ENCODE data around the gene ADAMTS6.
"Not testable (repeated sequence)": the region's sequence is repeated elsewhere in the genome, so short reads cannot be mapped to it uniquely, and the experiment has no call there.

ADAMTS6 gene

DNA sequence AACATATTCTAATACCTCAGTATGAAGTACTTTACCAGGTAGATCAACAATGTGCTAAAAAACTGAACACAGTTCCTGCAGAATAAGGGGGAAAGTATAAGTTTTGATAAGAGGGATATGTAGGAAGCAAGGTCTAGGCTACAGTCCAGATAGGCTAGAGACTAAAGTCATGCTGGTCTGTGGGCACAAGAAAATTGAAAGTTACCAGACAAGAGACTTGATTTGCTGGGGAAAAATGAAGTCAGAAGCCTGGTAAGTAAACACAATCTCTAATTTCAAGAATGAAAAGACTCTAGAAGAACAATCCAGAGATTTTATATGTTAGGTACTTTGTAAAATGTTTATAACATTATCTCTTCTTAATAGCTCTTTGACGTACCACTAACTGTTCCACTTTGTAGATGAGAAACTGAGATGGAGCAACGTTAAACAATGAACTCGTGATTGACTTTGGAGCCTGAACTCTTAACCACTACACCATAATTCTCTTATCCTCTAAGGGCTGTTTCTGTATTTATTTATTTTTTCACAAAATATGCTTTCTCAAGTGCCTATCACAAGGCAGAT lies 19.5 kb downstream of the ADAMTS6 start:
- no peak for DNase-seq

DNA sequence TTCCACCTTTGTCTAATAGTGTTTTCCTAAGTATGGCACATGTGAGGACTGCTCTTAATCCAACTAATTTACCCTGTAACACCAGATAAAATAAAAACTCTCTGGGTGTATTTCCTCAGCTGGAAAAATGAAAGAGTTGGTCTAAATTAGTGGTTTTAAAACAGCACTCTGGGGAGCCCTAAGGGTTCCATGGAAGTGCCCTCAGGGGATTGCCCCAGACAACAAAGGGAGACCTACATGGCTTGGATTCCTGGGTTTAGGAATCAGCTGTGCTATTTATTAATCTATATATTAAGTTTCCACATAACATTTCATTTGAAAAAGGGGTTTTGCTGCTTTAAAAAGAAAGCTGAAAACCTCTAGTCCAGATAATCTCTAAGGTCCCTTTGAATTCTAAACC lies 20.2 kb downstream of the ADAMTS6 start:
- DNase-seq = no peak

DNA sequence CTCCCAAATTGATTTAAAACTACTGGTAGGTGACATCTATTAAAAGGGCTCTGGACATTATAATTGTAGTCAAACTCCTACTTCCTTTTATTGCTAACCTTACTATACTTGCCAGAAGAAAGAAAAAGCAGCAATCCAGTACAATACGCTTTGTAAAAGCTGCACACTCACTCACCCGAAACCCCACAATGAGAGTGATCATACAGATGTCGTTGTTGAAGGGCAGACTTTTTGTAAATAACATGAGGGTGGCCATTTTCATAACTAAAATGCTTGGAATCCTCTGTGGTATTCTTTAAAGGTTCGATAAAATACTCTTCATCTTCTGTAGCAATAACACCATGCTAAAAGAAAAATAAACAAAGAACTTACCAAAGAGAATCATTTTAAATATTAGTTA lies 21.7 kb downstream of the ADAMTS6 start:
- DNase-seq = no peak

DNA sequence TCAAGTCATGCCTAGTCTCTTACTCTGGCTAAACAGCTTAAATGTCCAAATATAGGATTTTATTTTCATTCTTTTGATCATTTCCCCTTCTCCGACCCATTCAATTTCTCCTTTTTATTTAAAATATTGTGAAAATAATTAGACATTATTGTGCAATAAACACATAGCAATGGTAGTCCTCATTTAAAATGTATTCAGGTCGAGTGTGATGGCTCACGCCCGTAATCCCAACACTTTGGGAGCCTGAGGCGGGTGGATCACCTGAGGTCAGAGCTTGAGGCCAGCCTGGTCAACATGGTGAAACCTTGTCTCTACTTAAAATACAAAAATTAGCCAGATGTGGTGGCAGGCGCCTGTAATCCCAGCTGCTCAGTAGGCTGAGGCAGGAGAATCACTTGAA lies 26.7 kb downstream of the ADAMTS6 start:
- no peak for DNase-seq

DNA sequence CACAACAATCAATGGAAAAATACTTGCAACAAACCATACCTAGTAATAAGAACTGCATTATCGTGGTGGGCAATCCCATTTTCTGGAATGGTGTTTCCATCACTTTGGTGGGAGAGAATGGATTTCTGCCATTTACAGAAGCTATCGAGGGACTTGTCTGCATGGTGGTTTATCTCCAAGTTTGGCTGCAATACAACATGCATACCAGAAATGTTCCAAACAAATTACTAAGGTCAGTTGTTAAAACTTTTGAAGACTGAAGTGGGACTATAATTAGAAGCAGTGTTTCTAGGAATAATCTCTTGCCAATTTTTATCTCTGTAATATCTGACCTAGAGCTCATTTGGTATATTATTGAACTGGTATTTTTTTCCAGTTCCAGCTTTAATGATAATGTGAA lies 30.3 kb downstream of the ADAMTS6 start:
- no peak for DNase-seq

DNA sequence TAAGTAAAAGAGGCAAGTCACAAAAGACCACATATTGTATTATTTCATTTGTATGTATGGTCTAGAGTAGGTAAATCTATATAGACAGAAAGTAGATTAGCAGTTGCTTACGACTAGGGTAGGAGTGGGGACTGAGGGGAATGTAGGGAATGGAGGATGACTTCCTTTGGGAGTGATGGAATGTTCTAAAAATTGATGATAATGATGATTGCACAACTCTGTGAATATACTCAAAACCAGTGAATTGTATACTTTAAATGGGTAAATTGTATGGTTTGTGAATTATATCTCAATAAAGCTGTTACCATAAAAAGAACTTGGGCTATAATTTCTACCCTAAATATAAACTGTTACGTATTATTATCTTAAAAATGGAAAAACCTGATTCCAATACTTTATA lies 35.0 kb downstream of the ADAMTS6 start:
- DNase-seq = no peak

DNA sequence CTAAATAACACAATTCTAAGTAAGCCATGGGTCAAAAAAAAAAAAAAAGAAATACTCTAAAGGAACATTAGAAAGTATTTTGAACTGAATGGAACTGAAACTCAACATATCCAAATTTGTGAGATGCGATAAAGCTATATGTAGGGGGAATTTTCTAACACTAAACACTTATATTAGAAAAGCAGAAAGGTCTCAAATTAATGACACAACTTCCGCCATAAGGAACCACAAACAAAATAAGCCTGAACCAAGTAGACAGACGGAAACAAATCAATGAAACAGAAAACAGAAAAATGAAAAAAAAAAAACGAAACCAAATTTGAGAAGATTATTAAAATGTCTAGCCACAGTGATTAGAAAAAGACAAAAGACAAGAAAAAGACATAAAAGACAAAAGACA lies 39.9 kb downstream of the ADAMTS6 start:
- no peak for DNase-seq

DNA sequence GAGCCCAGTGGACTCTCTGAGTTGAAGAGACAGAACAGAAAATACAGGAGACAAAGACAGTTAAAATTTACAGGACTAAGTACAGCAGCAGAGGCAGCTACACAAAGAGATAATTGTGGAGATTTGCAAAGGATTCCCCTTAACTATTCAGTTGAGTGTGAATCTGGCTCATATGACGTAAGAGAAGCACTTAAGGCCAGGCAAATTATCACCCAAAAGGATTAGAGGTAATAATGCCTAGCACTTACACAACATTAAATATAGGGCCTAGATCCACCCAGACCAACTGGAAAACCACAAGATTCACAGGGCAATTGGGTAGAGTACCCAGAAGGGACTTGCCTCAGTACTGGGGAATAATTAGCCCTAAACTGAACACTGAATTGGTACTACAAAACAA lies 41.3 kb downstream of the ADAMTS6 start:
- DNase-seq = no peak

DNA sequence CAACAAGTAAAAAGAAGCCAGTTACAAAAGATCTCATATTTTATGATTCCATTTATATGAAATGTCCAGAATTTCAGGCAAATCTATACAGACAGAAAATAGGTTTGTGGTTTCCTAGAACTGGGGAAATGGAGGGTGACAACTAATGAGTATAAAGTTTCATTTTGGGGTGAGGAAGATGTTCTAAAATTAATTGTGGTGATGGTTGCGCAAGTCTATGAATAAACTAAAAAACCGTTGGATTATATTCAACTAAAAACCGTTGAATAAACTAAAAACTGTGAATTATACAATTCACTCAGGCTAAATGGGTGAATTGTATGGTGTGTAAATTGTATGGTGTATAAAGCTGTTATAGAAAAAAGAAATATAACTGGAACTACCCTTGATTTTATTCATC lies 47.6 kb downstream of the ADAMTS6 start:
- no peak for DNase-seq

DNA sequence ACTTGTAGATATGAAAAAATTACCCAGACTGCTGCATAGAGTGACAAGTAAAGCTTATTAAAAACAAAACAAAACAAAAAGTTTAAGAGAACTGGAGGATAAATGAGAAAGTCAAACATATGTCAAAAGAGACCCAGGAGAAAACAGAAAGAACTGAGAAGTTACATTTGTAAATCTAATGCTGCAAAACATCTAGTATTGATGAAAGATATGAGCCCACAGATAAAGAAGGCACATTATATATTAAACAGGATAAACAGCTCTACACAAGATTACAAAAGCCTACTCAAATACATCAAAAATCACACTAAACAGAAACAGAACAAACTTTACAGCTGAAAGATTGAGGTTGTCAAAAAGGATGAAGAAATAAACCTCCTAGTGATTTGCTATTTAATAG lies 55.1 kb downstream of the ADAMTS6 start:
- DNase-seq = no peak

DNA sequence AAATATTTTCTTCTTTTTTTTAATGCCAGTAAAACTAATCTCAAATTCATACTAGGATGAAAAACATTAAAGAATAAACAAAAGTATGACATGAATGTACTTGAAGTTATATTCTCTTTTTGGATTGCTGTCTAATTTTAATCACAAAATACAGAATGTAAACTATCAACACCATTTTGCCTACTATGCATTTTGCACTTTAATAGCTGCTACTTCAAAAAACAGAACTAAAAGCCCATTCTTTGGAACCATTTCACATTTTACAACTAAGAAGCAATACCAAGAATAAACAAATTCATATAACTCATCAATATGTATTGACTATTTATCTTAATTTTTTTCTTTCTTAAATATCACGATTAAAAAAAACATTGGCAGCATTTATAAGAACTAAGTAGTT lies 58.1 kb downstream of the ADAMTS6 start:
- no peak for DNase-seq

DNA sequence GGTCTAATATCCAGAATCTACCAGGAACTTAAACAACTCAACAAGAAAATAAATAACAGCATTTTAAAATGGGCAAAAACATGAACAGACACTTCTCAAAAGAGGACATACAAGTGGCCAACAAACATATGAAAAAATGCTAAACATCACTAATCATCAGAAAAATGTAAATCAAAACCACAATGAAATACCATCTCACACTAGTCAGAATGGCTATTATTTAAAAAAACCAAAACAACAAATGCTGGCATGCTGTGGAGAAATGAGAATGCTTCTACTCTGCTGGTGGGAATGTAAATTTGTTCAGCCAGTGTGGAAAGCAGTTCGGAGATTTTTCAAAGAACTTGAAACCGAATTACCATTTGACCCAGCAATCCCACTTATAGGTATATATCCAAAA lies 63.1 kb downstream of the ADAMTS6 start:
- no peak for DNase-seq

DNA sequence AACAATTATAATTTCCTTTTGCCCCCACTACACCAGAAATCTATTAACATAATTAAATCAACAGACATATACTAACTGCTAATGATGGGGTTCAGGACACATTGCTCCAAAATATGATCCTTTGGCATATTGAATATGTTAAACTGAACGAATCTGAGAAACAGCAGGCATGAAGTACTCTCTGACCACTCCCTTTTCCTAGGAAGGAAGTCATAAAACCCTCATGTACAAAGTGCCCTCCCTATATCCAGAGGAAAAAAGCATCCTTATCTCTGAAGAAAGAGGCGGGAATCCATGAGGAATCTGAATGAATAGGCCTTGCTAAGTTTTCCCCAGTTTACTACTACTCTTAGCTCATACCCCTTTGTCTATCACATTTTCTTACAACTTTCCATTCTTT lies 67.9 kb downstream of the ADAMTS6 start:
- no peak for DNase-seq

DNA sequence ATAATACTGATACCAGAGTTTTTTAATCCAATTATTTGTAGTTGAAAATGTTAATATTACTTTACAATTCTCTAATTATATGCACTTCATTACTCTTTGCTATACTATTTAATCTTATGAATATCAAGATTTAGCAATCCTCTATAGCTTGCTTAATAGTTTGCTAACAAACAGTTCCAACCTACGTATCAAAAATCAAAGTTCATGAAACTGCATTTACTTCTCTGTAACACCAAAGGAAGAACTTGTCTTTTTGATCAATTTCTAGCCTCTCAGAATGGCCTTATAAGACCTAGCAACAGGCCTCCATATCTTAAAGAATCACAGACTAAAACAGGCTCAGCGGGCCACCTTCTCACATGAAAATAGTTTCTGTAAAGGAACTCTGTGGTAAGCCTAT lies 68.9 kb downstream of the ADAMTS6 start:
- no peak for DNase-seq

DNA sequence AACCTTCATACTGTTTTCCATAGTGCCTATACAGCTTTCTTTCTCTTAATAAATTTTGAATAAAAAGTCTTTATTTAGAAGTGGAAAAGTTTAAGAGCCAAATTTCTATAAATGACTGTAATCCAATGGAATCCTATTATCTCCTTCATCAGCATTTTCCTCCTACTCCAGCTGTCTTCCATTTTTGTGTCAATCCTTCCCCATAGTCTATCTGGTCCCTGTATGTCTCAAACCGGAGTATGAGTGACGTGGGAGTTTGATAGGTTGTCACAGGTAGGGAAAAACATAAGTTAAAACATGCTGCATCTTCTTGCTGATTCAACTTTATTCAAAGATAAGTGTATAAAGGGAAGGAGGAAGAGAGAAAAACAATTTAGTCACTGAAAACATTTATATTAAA lies 70.4 kb downstream of the ADAMTS6 start:
- DNase-seq = no peak

DNA sequence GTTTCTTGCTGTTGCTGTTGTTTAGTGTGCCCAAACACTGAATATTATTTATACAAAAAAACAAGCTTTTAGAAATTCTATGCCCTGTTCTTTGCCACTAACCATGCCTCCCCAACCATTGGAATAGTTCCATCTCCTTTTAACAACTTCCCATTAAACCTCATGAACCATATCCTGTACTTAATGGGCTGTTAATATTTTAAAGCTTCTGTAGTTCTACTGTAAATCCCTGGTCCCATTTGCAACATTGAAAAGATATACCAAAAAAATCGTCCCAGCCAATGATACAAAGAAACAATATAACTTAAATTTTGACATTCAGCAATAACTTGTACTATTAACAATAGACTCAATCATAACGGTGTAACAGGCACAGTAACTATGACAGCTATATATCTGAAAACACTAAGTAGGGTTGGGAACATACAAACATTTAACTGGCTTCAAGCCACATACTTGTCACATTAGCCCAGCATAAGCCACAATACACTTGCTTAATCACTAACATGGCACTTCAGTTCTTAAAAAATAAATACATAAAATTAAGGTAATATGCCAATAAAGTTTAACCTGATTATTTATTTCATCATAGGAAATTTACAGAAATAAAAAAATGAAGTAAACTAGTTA lies 86.1 kb downstream of the ADAMTS6 start:
- no peak for DNase-seq

DNA sequence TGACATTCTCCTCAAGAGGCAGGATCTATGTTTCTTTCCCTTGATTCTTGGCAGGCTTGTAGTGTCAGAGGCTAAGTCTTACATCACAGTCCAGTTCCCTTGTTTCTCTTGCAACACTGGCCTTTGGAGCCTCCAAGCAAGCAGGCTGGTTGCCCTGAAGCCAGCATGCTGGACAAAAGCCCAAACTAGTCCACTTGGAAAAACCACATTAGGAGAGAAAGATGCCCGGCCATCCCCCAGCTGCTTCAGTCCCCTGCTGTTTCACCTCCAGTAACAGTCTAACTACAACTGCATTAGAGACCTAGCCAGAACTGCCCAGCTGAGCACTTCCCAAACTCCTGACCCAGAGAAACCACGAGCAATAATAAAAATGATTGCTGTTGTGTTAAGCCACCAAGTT lies 87.6 kb downstream of the ADAMTS6 start:
- DNase-seq = no peak

DNA sequence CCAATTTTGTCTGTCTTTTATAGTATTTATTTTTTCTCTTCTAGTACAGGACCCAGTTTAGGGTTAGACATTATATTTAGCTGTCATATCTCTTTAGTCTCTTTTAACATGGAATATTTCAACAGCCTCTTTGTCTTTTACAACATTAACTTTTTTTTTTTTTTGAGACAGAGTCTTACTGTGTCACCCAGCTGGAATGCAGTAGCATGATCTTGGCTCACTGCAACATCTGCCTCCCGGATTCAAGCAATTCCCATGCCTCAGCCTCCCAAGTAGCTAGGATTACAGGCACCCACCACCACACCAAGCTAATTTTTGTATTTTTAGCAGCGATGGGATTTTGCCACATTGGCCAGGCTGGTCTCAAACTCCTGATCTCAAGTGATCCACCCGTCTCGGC lies 90.1 kb downstream of the ADAMTS6 start:
- DNase-seq = no peak

DNA sequence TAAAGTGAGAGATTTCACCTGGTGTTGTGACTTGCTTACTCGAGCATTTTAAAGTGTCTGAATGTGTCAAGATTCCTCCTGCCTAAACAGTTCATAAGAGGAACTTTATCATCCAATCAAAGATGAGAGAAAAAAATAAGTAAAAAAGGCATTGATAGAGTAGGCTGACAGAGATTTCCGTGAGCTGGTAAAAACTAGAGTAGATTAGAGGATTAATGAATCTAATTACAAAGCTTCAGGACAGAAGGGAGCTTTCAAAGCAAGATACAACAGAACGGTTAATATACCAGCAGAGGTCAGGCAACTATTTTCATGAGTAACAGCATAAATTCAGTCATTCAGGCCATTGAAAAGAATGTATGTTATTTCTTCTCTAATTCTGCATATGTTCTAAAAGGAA lies 91.5 kb downstream of the ADAMTS6 start:
- no peak for DNase-seq

DNA sequence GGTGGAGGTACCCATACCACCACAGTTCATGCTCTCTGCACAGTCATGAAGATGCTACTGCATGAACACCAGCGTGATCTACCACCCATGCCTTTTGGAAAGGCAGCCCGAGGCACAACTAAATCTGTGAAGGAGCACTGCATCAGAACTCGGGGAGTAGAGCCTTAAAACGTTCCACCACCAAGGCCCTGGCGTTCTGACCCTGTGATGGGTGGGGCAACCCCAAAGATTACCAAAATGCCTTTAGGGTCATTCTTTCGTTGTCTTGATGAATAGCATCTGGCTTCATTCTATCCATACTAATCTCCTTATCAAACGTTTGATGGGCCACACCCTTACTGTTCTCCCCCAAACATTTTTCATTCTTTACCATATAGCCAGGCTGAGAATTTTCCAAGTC lies 97.9 kb downstream of the ADAMTS6 start:
- DNase-seq = no peak

DNA sequence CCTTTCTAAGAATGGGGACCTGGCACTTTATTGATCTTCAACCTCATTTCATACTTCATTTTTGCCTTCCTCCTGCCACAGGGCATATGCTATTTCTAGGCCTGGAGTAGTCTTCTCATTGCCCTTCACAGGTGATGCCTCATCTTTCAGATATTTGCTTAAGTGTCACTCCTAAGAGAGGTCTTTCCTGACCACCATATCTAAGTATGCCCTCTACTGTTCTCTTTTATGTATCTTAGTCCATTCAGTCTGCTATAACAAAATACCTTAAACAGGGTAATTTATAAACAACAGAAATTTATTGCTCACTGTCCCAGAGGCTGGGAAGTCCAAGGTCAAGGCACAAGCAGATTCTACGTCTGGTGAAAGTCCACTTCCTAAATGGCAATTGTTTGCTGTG lies 99.1 kb downstream of the ADAMTS6 start:
- no peak for DNase-seq

DNA sequence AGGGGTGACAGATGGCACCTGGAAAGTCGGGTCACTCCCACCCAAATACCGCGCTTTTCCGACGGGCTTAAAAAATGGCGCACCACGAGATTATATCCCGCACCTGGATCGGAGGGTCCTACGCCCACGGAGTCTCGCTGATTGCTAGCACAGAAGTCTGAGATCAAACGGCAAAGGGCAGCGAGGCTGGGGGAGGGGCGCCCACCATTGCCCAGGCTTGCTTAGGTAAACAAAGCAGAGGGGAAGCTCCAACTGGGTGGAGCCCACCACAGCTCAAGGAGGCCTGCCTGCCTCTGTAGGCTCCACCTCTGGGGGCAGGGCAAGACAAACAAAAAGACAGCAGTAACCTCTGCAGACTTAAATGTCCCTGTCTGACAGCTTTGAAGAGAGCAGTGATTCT lies 111.2 kb downstream of the ADAMTS6 start:
- DNase-seq = not testable (repeated sequence)

DNA sequence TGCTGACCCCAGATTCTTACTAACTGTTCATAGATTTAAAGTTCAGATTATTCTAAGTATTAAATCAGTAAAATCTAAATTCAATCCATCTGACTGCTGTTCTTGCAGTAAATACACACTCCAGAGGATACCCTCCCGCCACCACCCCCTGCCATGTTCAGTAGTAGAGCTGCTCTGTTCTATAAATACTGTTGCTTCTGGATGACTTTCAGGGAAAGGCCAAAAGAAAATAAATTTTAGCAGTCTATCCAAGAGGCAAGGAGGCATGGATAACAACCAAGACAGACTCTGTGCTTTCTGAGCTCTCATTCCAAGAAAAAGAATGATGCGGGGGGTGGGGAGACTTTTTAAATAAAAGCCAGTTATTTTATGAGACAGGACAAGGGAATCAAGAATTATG lies 115.1 kb downstream of the ADAMTS6 start:
- DNase-seq = peak; percentile 33

DNA sequence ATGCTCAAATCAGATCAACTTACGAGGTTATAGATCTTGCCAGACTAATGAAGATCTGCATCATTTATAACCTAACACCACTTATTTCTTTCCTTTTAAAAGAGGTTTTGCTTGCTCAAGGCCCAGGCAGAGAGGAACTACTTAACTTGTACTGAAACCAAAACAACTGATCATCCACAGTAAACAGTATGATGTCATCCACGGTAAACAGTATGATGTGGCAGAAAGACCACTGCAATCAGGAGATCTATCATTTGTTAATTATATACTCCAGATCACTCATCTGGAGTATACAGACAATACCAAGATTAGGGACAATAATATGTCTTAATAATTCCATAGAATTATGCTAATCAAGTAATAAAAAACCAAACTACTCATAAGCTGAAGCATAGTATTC lies 116.8 kb downstream of the ADAMTS6 start:
- no peak for DNase-seq

DNA sequence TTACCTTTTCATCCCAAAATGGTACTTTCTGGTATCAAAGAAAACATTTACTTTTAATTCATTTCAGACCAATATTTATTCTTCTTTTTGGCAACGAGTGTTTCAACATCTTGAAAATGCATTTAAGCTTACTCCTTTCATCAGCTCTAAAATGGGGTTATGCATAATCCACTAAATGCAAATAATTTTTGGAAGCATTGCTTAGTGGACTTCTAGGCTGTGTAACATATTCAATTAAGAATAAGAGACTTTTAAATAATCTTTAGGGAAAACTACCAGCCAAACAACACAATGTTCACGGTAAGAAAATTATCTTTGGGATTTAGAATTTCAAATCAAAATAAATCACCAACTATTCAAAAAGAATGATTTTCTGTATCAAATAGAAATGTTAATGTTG lies 118.2 kb downstream of the ADAMTS6 start:
- DNase-seq = no peak

DNA sequence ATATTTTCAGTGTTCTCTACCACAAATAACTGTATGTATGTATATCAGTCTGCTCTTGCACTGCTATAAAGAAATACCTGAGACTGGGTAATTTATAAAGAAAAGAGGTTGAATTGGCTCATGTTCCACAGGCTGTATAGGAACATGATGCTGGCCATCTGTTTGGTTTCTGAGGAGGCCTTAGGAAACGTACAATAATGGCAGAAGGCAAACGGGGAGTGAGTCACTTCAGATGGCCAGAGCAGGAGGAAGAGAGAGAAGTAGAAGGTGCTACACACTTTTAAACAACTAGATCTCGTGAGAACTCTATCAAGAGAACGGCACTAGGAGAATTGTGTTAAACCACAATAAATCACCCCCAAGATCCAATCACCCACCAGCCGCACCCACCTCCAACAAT lies 121.7 kb downstream of the ADAMTS6 start:
- no peak for DNase-seq

Data from left hindlimb (tissue), 1 donor.